Colonic mucosa (tissue), 4 donors: ENCODE measurements around the gene POU6F2. TPM values are rescaled to one million over a fixed set of nuclear protein-coding genes. Genes with fewer than 3 reads are reported as not detected.
"Not testable (repeated sequence)": the region's sequence is repeated elsewhere in the genome, so short reads cannot be mapped to it uniquely, and the experiment has no call there.

Experiments
- DNase-seq: peaks from one replicate; pipeline ENCODE4 v3.0.0-alpha.2; 2020
- H3K27ac ChIP-seq: fragments of 200-600 bp; one replicate; pipeline ENCODE4 v1.8.0; 2021
- H3K27me3 ChIP-seq: fragments of 200-600 bp; one replicate; pipeline ENCODE4 v1.8.0; 2021
- H3K36me3 ChIP-seq: fragments of 200-600 bp; one replicate; pipeline ENCODE4 v1.8.0; 2021
- H3K4me1 ChIP-seq: fragments of 200-600 bp; one replicate; pipeline ENCODE4 v1.8.0; 2021; ENCODE audit warnings: mild to moderate bottlenecking
- H3K4me3 ChIP-seq: fragments of 200-600 bp; one replicate; pipeline ENCODE4 v1.8.0; 2021
- H3K9ac ChIP-seq, 2 donors: one replicate each; pipeline ENCODE4 v1.7.0; 2013; ENCODE audit warnings: control low read depth in 2 of 2, low read depth in 2 of 2, low read length in 2 of 2
- H3K9me3 ChIP-seq: fragments of 200-600 bp; one replicate; pipeline ENCODE4 v1.8.0; 2021
- CTCF ChIP-seq: fragments of 200-600 bp; IDR thresholded peaks from one replicate; pipeline ENCODE4 v1.8.0; 2022; ENCODE audit warnings: antibody characterized with exemption, mild to moderate bottlenecking
- intact Hi-C: fragments of 100-400 bp; cut with DNase I; formaldehyde crosslinking; loops from one replicate; pipeline ENCODE4 v1.14.1; 2022
- total RNA-seq, 2 donors: library from RNA; stranded (reverse); fragmentation: NEBNext Ultra II Directional in 1 of 2; extraction: Animal tissue kit (Norgen Biotek cat#: 25700) in 1 of 2; gene quantifications; one replicate each; pipeline ENCODE4 v1.2.1, GENCODE V29; 2021
- donor health status: healthy.
- donor health status: DM: no; HTN: no; CAD: no.
- donor health status: DM: no; HTN: no; CAD: no.

The POU6F2 gene
- total RNA-seq, 2 donors from 2014 or later: 1.3 TPM; not detected in 1

- H3K4me1 ChIP-seq: no peaks in the 10 kb centered on the region
- H3K36me3 ChIP-seq: no peaks in the 10 kb centered on the region
- intact Hi-C loops: no loop called here
- H3K4me3 ChIP-seq: no peak overlapping the region
- no peaks in the 10 kb centered on the region for H3K9me3 ChIP-seq
- no peaks in the 10 kb centered on the region for H3K27me3 ChIP-seq
- no peak overlapping the region for H3K27ac ChIP-seq
- no peak for DNase-seq
- no peak overlapping the region for H3K9ac ChIP-seq
- no peak for TF ChIP-seq CTCF
Measured at GRCh38 chr7:39372383-39372782, 394.7 kb downstream of the POU6F2 start.

DNA sequence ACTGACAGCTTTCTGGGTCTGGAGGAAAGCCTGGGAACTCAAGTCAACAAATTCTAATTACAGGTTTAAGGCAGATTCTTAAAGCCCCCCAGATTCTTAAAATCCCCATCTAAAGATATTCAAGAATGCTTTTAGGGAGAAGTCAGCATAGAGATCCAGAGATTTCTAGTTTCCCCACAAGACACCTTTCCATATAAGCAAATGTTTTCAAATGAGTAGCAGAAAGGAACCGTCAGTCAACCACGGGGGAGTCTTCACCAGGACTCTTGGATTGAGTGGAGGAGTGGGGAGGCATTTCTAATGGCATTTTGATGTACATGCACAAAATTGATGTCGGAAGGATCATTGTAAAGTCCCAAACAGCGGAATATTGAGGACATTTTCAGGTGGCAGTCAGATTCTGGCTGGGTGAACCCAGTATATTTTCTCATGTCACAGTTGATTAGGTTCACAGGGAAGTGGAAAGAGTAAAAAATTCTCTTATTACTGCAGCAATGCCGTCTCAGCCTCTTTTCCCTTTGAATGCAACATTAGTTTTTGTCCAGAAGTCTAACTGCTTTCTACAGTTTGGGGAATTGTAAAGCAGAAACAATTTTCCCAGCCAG, 396.8 kb downstream of the POU6F2 start:
- Histone ChIP-seq H3K4me1 (no peaks in the 10 kb centered on the region), H3K9me3 (no peaks in the 10 kb centered on the region), H3K27ac (no peak overlapping the region), H3K4me3 (no peak overlapping the region), H3K27me3 (no peaks in the 10 kb centered on the region), H3K9ac (no peak overlapping the region), H3K36me3 (no peaks in the 10 kb centered on the region)
- DNase-seq: no peak
- no peak for TF ChIP-seq CTCF
- intact Hi-C loops: no loop called here

DNA sequence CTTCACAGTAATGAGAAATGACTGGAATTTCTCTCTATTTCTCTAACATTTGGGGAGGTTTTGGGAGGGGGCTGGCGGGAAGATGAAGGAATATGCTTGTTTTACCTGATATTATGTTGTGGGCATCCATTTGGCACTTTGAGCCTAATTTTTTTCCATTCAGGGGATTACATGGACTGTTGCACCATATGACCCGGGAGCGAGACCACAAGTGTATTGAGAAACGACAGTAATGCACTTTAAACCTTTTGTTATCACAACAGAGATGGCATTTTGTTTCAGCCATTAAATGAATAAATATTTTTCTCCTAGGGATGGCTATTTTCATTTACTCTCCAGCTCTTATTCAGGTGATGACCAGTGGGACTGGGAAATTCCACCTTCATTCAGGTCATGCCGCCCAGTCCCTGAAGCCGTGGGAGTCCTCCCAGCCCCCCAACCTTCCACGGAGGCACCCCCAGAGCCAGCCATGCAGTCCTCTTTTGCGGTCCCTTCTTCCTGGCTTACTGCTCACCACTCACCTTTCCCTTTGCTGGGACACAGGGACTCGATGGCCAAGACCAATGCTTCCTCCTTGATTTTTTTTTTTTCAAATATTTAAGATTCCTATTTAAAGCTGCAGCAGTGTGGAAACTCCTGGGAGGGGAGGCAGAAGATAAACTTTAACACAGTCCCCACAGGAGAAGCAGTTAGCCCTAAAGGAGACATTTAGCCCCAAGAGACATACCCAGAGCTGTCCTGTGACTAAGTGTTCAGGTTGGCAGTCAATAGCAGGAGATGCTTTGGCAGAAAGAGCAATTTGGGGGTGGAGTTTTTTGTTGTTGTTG, 397.6 kb downstream of the POU6F2 start:
- H3K36me3 ChIP-seq: no peaks in the 10 kb centered on the region
- no peak for TF ChIP-seq CTCF
- H3K27ac ChIP-seq: no peak overlapping the region
- no peak for DNase-seq
- no peak overlapping the region for H3K4me3 ChIP-seq
- no peaks in the 10 kb centered on the region for H3K4me1 ChIP-seq
- no peak overlapping the region for H3K9ac ChIP-seq
- no peaks in the 10 kb centered on the region for H3K27me3 ChIP-seq
- intact Hi-C loops: no loop called here
- H3K9me3 ChIP-seq: no peaks in the 10 kb centered on the region

- Histone ChIP-seq H3K27me3 (no peaks in the 10 kb centered on the region), H3K36me3 (no peaks in the 10 kb centered on the region), H3K27ac (no peak overlapping the region), H3K4me1 (no peaks in the 10 kb centered on the region), H3K9me3 (no peaks in the 10 kb centered on the region), H3K4me3 (no peak overlapping the region), H3K9ac (no peak overlapping the region)
- DNase-seq: no peak
- TF ChIP-seq CTCF: no peak
- intact Hi-C loops: no loop called here
Measured at GRCh38 chr7:39375874-39376190, 398.1 kb downstream of the POU6F2 start.

GRCh38 chr7:39376881-39377280, 399.2 kb downstream of the POU6F2 start:
- DNase-seq, H3K36me3 ChIP-seq, intact Hi-C loops: not testable (repeated sequence)

GRCh38 chr7:39379416-39379815, 401.7 kb downstream of the POU6F2 start:
- Histone ChIP-seq H3K9ac (no peak overlapping the region), H3K9me3 (no peaks in the 10 kb centered on the region), H3K36me3 (no peaks in the 10 kb centered on the region), H3K4me3 (no peak overlapping the region), H3K4me1 (no peaks in the 10 kb centered on the region), H3K27me3 (no peaks in the 10 kb centered on the region), H3K27ac (no peak overlapping the region)
- DNase-seq: no peak
- intact Hi-C loops: no loop called here
- TF ChIP-seq CTCF: no peak

More at GRCh38 chr7:39376881-39377280, 399.2 kb downstream of the POU6F2 start:
- not testable (repeated sequence) for H3K9ac ChIP-seq, H3K4me1 ChIP-seq, H3K4me3 ChIP-seq, H3K27ac ChIP-seq, H3K9me3 ChIP-seq, H3K27me3 ChIP-seq
